ENCODE results near the gene GOSR2.

DNA sequence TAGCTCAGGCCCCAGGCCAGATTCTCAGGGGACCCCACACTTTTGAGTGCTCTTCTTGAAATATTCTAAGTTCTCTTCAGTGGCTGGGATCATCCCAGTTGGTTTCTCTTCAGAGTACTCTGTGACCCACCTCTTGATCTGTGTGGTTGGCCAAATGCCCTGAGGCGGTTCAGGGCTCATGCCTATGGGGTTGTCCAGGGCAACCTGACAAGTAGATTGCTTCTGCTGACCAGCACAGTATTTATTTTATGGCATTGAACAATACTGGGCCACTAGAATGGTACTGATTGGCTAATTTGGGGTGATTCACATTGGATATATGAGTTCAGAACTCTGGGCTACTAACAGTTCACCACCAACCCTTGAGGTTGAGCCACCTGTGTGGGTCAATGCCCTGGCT lies 7.4 kb upstream of the GOSR2 start:
- TF ChIP-seq MAFK (IDR thresholded peaks at IDR 0.05; ENCODE audit: low read depth, low read length) (no peak), RCOR1 (IDR thresholded peaks at IDR 0.05; ENCODE audit: insufficient replicate concordance, low read length) (no peak), SMC3 (IDR thresholded peaks at IDR 0.05; ENCODE audit: low read depth, low read length) (no peak), CEBPB (IDR thresholded peaks at IDR 0.05; ENCODE audit: low read depth, low read length) (no peak), MAZ (IDR thresholded peaks at IDR 0.05; ENCODE audit: borderline replicate concordance, low read depth, low read length) (no peak), POLR2A (IDR thresholded peaks at IDR 0.05; ENCODE audit: low read depth, low read length) (no peak), RFX5 (IDR thresholded peaks at IDR 0.05; ENCODE audit: low read depth, low read length) (no peak), CHD1 (IDR thresholded peaks at IDR 0.05; ENCODE audit: low read depth, low read length) (no peak), MXI1 (IDR thresholded peaks at IDR 0.05; ENCODE audit: borderline replicate concordance, low read depth, low read length) (no peak), FOS (IDR thresholded peaks at IDR 0.05; ENCODE audit: low read depth, low read length) (no peak), RAD21 (IDR thresholded peaks at IDR 0.05; ENCODE audit: low read length) (no peak), BHLHE40 (IDR thresholded peaks at IDR 0.05; ENCODE audit: low read depth, low read length) (no peak)
- TF ChIP-seq, protein P1, sequence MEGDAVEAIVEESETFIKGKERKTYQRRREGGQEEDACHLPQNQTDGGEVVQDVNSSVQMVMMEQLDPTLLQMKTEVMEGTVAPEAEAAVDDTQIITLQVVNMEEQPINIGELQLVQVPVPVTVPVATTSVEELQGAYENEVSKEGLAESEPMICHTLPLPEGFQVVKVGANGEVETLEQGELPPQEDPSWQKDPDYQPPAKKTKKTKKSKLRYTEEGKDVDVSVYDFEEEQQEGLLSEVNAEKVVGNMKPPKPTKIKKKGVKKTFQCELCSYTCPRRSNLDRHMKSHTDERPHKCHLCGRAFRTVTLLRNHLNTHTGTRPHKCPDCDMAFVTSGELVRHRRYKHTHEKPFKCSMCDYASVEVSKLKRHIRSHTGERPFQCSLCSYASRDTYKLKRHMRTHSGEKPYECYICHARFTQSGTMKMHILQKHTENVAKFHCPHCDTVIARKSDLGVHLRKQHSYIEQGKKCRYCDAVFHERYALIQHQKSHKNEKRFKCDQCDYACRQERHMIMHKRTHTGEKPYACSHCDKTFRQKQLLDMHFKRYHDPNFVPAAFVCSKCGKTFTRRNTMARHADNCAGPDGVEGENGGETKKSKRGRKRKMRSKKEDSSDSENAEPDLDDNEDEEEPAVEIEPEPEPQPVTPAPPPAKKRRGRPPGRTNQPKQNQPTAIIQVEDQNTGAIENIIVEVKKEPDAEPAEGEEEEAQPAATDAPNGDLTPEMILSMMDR (conservative IDR thresholded peaks at IDR 0.05; ENCODE audit: low read depth, low read length): no peak
- TF ChIP-seq, protein P2, sequence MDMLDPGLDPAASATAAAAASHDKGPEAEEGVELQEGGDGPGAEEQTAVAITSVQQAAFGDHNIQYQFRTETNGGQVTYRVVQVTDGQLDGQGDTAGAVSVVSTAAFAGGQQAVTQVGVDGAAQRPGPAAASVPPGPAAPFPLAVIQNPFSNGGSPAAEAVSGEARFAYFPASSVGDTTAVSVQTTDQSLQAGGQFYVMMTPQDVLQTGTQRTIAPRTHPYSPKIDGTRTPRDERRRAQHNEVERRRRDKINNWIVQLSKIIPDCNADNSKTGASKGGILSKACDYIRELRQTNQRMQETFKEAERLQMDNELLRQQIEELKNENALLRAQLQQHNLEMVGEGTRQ (IDR thresholded peaks at IDR 0.05; ENCODE audit: low read depth, low read length): no peak
